GF-D8 (cell line): Measurements from ENCODE around the gene FAM81A.
"Not testable (repeated sequence)": the region's sequence is repeated elsewhere in the genome, so short reads cannot be mapped to it uniquely, and the experiment has no call there.

Experiments used
- DNase-seq: peaks from one replicate; lab custom pipeline; 2025; lab: John Stamatoyannopoulos, UW

FAM81A gene

GRCh38 chr15:59489485-59489884 is 51.5 kb downstream of the FAM81A start:
- DNase-seq, result not testable (repeated sequence)

GRCh38 chr15:59491062-59491461 is 53.1 kb downstream of the FAM81A start:
- no peak for DNase-seq

- no peak for DNase-seq
These were observed 54.7 kb downstream of the FAM81A start for GRCh38 chr15:59492389-59493377.

GRCh38 chr15:59501597-59501996 is 63.6 kb downstream of the FAM81A start:
- DNase-seq, result no peak

- DNase-seq, result no peak
These were observed 77.2 kb downstream of the FAM81A start for GRCh38 chr15:59515190-59515589.

GRCh38 chr15:59516655-59517461 is 78.9 kb downstream of the FAM81A start:
- DNase-seq, result no peak

- DNase-seq, result no peak
These were observed 81.3 kb downstream of the FAM81A start for GRCh38 chr15:59519329-59519728.

- DNase-seq, result no peak
These were observed 83.5 kb downstream of the FAM81A start for GRCh38 chr15:59521443-59521842.

GRCh38 chr15:59522988-59523461 is 85.0 kb downstream of the FAM81A start:
- DNase-seq, result no peak

- DNase-seq, result no peak
These were observed 85.7 kb downstream of the FAM81A start for GRCh38 chr15:59523702-59524101.

- DNase-seq, result peak; percentile 12
These were observed 86.3 kb downstream of the FAM81A start for GRCh38 chr15:59524331-59524731.

- DNase-seq, result not testable (repeated sequence)
These were observed 88.5 kb downstream of the FAM81A start for GRCh38 chr15:59526466-59526865.

GRCh38 chr15:59528429-59528828 is 90.4 kb downstream of the FAM81A start:
- no peak for DNase-seq

- DNase-seq, result no peak
These were observed 91.0 kb downstream of the FAM81A start for GRCh38 chr15:59528961-59529402.

GRCh38 chr15:59531066-59531675 is 93.2 kb downstream of the FAM81A start:
- no peak for DNase-seq

- no peak for DNase-seq
These were observed 94.9 kb downstream of the FAM81A start for GRCh38 chr15:59532770-59533379.

GRCh38 chr15:59536553-59536952 is 98.6 kb downstream of the FAM81A start:
- no peak for DNase-seq

- no peak for DNase-seq
These were observed 99.4 kb downstream of the FAM81A start for GRCh38 chr15:59537403-59537802.

GRCh38 chr15:59538494-59538893 is 100.5 kb downstream of the FAM81A start:
- DNase-seq, result no peak

- DNase-seq, result no peak
These were observed 101.8 kb downstream of the FAM81A start for GRCh38 chr15:59539799-59540198.

GRCh38 chr15:59540654-59541053 is 102.7 kb downstream of the FAM81A start:
- no peak for DNase-seq

- DNase-seq, result no peak
These were observed 103.8 kb downstream of the FAM81A start for GRCh38 chr15:59541750-59542149.
